H1 (cell line): ENCODE data around the gene MAPK8IP2. TPM values are rescaled to one million over a fixed set of nuclear protein-coding genes. Genes with fewer than 3 reads are reported as not detected.

Experiments used
- CTCF ChIA-PET: fragments of 300-600 bp; sonication (Branson Sonifier 250); formaldehyde crosslinking; loops from one replicate; lab custom pipeline; 2021; ENCODE audit not compliant: partially characterized antibody; lab: Charles Lee
- POLR2A ChIA-PET: fragments of 300-600 bp; sonication (Branson Sonifier 250); formaldehyde crosslinking; loops from one replicate; lab custom pipeline; 2021; ENCODE audit warnings: inconsistent platforms; ENCODE audit not compliant: partially characterized antibody; lab: Charles Lee
- DNase-seq, 2 experiments: peaks; one replicate each; pipeline versions ENCODE4 v3.0.0 to v3.0.0-alpha.2; 2010 to 2022; ENCODE audit warnings: low spot score in 2 of 2, low read depth in 1 of 2, mixed read lengths in 1 of 2
- FAIRE-seq: peaks from 2 replicates; lab custom pipeline; 2011; peaks lifted over from hg19 to GRCh38; lab: Jason Lieb, UNC
- H2AFZ ChIP-seq: 2 replicates; pipeline ENCODE4 v1.8.1; 2012; ENCODE audit warnings: low read length, inconsistent platforms
- H2AK5ac ChIP-seq: 2 replicates; pipeline ENCODE4 v1.6.1; 2013; ENCODE audit warnings: low read depth, low read length
- H2BK120ac ChIP-seq: replicated peaks from 2 replicates; pipeline ENCODE3; 2013; ENCODE audit warnings: low read depth, low read length, inconsistent platforms
- H2BK12ac ChIP-seq: 2 replicates; pipeline ENCODE4 v1.6.1; 2013; ENCODE audit warnings: low read depth, low read length
- H2BK15ac ChIP-seq: 2 replicates; pipeline ENCODE4 v1.6.1; 2013; ENCODE audit warnings: low read length
- H2BK20ac ChIP-seq: 2 replicates; pipeline ENCODE4 v1.6.1; 2013; ENCODE audit warnings: low read length
- H2BK5ac ChIP-seq: 2 replicates; pipeline ENCODE4 v1.6.1; 2013; ENCODE audit warnings: low read depth, low read length
- H3K14ac ChIP-seq: 2 replicates; pipeline ENCODE4 v1.6.1; 2013; ENCODE audit warnings: inconsistent platforms; ENCODE audit not compliant: insufficient read length
- H3K18ac ChIP-seq: 2 replicates; pipeline ENCODE4 v1.6.1; 2013; ENCODE audit warnings: low read length; ENCODE audit errors: extremely low read depth
- H3K23ac ChIP-seq: 2 replicates; pipeline ENCODE4 v1.6.1; 2013; ENCODE audit warnings: inconsistent platforms; ENCODE audit not compliant: insufficient read length
- H3K23me2 ChIP-seq: 2 replicates; pipeline ENCODE4 v1.6.1; 2013; ENCODE audit warnings: low read depth, low read length
- H3K27ac ChIP-seq: 2 replicates; pipeline ENCODE4 v1.6.1; 2011; ENCODE audit warnings: low read depth, low read length, inconsistent platforms
- H3K27me3 ChIP-seq, 4 experiments: replicated peaks in 1 of 4; 1 replicate in 1 of 4; 2 replicates in 3 of 4; pipeline versions ENCODE4 v1.6.1 to v1.8.1; 2011 to 2013; ENCODE audit warnings: low read length in 3 of 4, mild to moderate bottlenecking in 3 of 4, inconsistent platforms in 2 of 4, mixed read lengths in 2 of 4, moderate library complexity in 1 of 4; ENCODE audit not compliant: control insufficient read depth in 3 of 4, insufficient read depth in 3 of 4; ENCODE audit errors: extremely low read depth in 1 of 4
- H3K36me3 ChIP-seq, 4 experiments: 2 replicates each; pipeline versions ENCODE4 v1.6.1 to v1.8.1; 2011 to 2013; ENCODE audit warnings: mild to moderate bottlenecking in 4 of 4, low read length in 3 of 4, moderate library complexity in 2 of 4, control low read depth in 1 of 4, inconsistent platforms in 1 of 4; ENCODE audit not compliant: insufficient read depth in 4 of 4, control insufficient read depth in 2 of 4
- H3K4ac ChIP-seq: replicated peaks from 2 replicates; pipeline ENCODE3; 2013; ENCODE audit warnings: low read length, low read depth, mixed read lengths, inconsistent platforms; ENCODE audit not compliant: insufficient read length
- H3K4me1 ChIP-seq, 4 experiments: replicated peaks in 1 of 4; 1 replicate in 1 of 4; 2 replicates in 3 of 4; pipeline versions ENCODE4 v1.6.1 to v1.8.1; 2011 to 2013; ENCODE audit warnings: low read length in 3 of 4, inconsistent platforms in 2 of 4, mixed read lengths in 1 of 4; ENCODE audit not compliant: insufficient read depth in 4 of 4, control insufficient read depth in 3 of 4
- H3K4me2 ChIP-seq, 2 experiments: 2 replicates each; pipeline versions ENCODE4 v1.6.1 to v1.8.1; 2011 to 2013; ENCODE audit warnings: low read depth in 2 of 2, low read length in 2 of 2, control low read depth in 1 of 2, inconsistent platforms in 1 of 2, mild to moderate bottlenecking in 1 of 2; ENCODE audit not compliant: insufficient read depth in 1 of 2
- H3K4me3 ChIP-seq, 4 experiments: fragments of 200-600, 300-600 bp in 1 of 4; sonication (generic), shearing (Covaris generic), sonication (Bioruptor Twin) in 1 of 4; 2 replicates each; pipeline versions ENCODE4 v1.5.1 to v1.8.1; 2011 to 2016; ENCODE audit warnings: low read length in 4 of 4, low read depth in 3 of 4, control low read depth in 2 of 4, inconsistent platforms in 2 of 4, mild to moderate bottlenecking in 2 of 4, mixed read lengths in 1 of 4, moderate library complexity in 1 of 4; ENCODE audit not compliant: insufficient read depth in 2 of 4; ENCODE audit errors: extremely low read depth in 1 of 4
- H3K56ac ChIP-seq: replicated peaks from 2 replicates; pipeline ENCODE3; 2013; ENCODE audit warnings: low read depth, mild to moderate bottlenecking, mixed read lengths, low read length, inconsistent platforms; ENCODE audit not compliant: insufficient read length
- H3K79me1 ChIP-seq: 2 replicates; pipeline ENCODE4 v1.6.1; 2013; ENCODE audit warnings: low read depth, low read length, control low read depth
- H3K79me2 ChIP-seq, 2 experiments: 2 replicates each; pipeline versions ENCODE4 v1.6.1 to v1.8.1; 2012 to 2013; ENCODE audit warnings: low read length in 2 of 2, mild to moderate bottlenecking in 2 of 2, inconsistent platforms in 1 of 2; ENCODE audit not compliant: insufficient read depth in 2 of 2, control insufficient read depth in 1 of 2
- H3K9ac ChIP-seq, 4 experiments: replicated peaks in 1 of 4; 1 replicate in 1 of 4; 2 replicates in 3 of 4; pipeline versions ENCODE4 v1.6.1 to v1.8.1; 2011 to 2013; ENCODE audit warnings: low read depth in 3 of 4, low read length in 3 of 4, control low read depth in 2 of 4, mild to moderate bottlenecking in 2 of 4, moderate library complexity in 2 of 4, inconsistent platforms in 1 of 4; ENCODE audit errors: extremely low read depth in 1 of 4
- H3K9me3 ChIP-seq, 2 experiments: 2 replicates each; pipeline versions ENCODE4 v1.6.1 to v1.8.1; 2012 to 2013; ENCODE audit warnings: mild to moderate bottlenecking in 2 of 2, moderate library complexity in 2 of 2, control low read depth in 1 of 2, inconsistent platforms in 1 of 2, low read depth in 1 of 2, low read length in 1 of 2, mixed read lengths in 1 of 2; ENCODE audit not compliant: insufficient read depth in 2 of 2
- H4K20me1 ChIP-seq, 2 experiments: replicated peaks in 1 of 2; 2 replicates each; pipeline versions ENCODE3 to v1.8.1; 2011 to 2013; ENCODE audit warnings: inconsistent platforms in 2 of 2, low read length in 2 of 2, mild to moderate bottlenecking in 1 of 2; ENCODE audit not compliant: insufficient read depth in 2 of 2, control insufficient read depth in 1 of 2
- H4K5ac ChIP-seq: 2 replicates; pipeline ENCODE4 v1.6.1; 2013; ENCODE audit warnings: low read length, low read depth, mixed read lengths, inconsistent platforms; ENCODE audit not compliant: insufficient read length
- H4K8ac ChIP-seq: 2 replicates; pipeline ENCODE4 v1.8.0; 2013; ENCODE audit warnings: mild to moderate bottlenecking, moderate library complexity, low read length, inconsistent platforms; ENCODE audit not compliant: insufficient read depth; ENCODE audit errors: extremely low read depth
- H4K91ac ChIP-seq: replicated peaks from 2 replicates; pipeline ENCODE3; 2013; ENCODE audit warnings: low read length, mixed read lengths, inconsistent platforms; ENCODE audit not compliant: insufficient read length
- CHD1 ChIP-seq: IDR thresholded peaks from 2 replicates; pipeline ENCODE4 v1.6.1; 2012; ENCODE audit warnings: low read depth, low read length, improper control_type of control experiment
- E2F6 ChIP-seq: IDR thresholded peaks from 2 replicates; pipeline ENCODE4 v1.6.1; 2012; ENCODE audit warnings: inconsistent platforms
- EP300 ChIP-seq, 2 experiments: IDR thresholded peaks; 1 replicate in 1 of 2; 2 replicates in 1 of 2; pipeline ENCODE4 v1.6.1; 2011 to 2012; ENCODE audit warnings: low read depth in 2 of 2, low read length in 2 of 2, mild to moderate bottlenecking in 2 of 2, borderline replicate concordance in 1 of 2, inconsistent platforms in 1 of 2, moderate library complexity in 1 of 2
- FOSL1 ChIP-seq: IDR thresholded peaks from 2 replicates; pipeline ENCODE4 v1.6.1; 2011; ENCODE audit warnings: mild to moderate bottlenecking, low read depth, low read length, moderate library complexity; ENCODE audit not compliant: insufficient read depth
- HDAC6 ChIP-seq: IDR thresholded peaks from one replicate; pipeline ENCODE4 v1.7.1; 2012; ENCODE audit warnings: low read depth, mild to moderate bottlenecking, inconsistent platforms, low read length, moderate library complexity
- RFX5 ChIP-seq: IDR thresholded peaks from 2 replicates; pipeline ENCODE4 v1.6.1; 2011; ENCODE audit warnings: low read depth, low read length, improper control_type of control experiment, borderline replicate concordance
- RXRA ChIP-seq: IDR thresholded peaks from 2 replicates; pipeline ENCODE4 v1.6.1; 2011; ENCODE audit warnings: low read depth, mild to moderate bottlenecking, low read length, moderate library complexity; ENCODE audit not compliant: insufficient read depth
- TBP ChIP-seq: IDR thresholded peaks from 2 replicates; pipeline ENCODE4 v1.6.1; 2011; ENCODE audit warnings: low read depth, low read length, improper control_type of control experiment
- YY1 ChIP-seq: IDR thresholded peaks from 2 replicates; pipeline ENCODE4 v1.6.1; 2011; ENCODE audit warnings: low read depth, mild to moderate bottlenecking, low read length
- WGBS, 2 experiments: shearing (Covaris generic) in 1 of 2; methylation state at CpG; one replicate each; pipeline versions ENCODE4 v1.1.6 to v1.1.7; 2013 to 2015; ENCODE audit warnings: low lambda C conversion rate in 2 of 2, mixed read lengths in 2 of 2, inconsistent platforms in 1 of 2, low coverage in 1 of 2, missing lambda C conversion rate in 1 of 2; ENCODE audit not compliant: insufficient replicate concordance in 2 of 2, insufficient coverage in 1 of 2, insufficient read length in 1 of 2; ENCODE audit errors: extremely low coverage in 1 of 2, missing lambda C conversion rate in 1 of 2; 5-methylcytosine and 5-hydroxymethylcytosine counted together
- polyA plus RNA-seq, 7 experiments: library from polyadenylated mRNA; depleted of rRNA in 3 of 7; stranded (reverse) in 5 of 7; unstranded in 2 of 7; fragments of >200 nt in 5 of 7; fragments of 200-250 nt in 2 of 7; gene quantifications; 1 replicate in 5 of 7; 2 replicates in 1 of 7; 4 replicates in 1 of 7; pipeline versions ENCODE4 v1.2.1 to v1.2.3, GENCODE V29; 2011 to 2013; ENCODE audit warnings: missing spikeins in 2 of 7, mixed read lengths in 2 of 7
- total RNA-seq: library from RNA; stranded (reverse); fragmentation: NEBNext Ultra II Directional; extraction: Animal tissue kit (Norgen Biotek cat#: 25700); gene quantifications from 2 replicates; pipeline ENCODE4 v1.2.1, GENCODE V29; 2021

The MAPK8IP2 gene
- total and polyA plus RNA-seq, 2 of the 8 experiments (the other 6 are each of a cell fraction or from before 2014, with no cell fraction given), result 1.5 to 5.5 TPM

DNA sequence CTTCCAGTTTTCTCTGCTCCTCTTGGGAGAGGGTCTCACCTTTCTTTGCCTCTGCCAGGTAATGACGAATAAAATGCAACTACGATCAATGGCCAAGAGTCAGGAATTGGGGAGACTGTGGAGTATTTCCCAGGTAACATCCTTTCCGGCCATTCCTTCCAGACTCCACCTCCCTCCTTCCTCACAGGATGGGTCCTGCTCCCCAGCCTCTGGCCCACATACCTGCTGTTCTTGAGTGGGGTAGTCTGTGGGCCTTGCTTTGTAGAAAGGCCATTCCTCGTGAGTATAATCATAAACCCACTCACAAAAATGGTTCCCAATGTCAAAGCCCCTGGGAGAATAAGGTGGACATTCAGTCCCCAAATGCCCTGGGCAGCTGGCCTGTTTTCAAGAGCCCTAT lies 20.8 kb upstream of the MAPK8IP2 start:
- H4K5ac ChIP-seq, result no peak overlapping the region
- H3K79me1 ChIP-seq, result peaks cover 7% of the 10 kb centered on the region; the same call in 1 of the 2 replicates
- H2BK120ac ChIP-seq, result no peak overlapping the region
- H3K23ac ChIP-seq, result no peak overlapping the region
- no peak for FAIRE-seq
- H2BK20ac ChIP-seq, result no peak overlapping the region
- H3K23me2 ChIP-seq, result peaks cover 10% of the 10 kb centered on the region; the same call in 1 of the 2 replicates
- H3K27me3 ChIP-seq, result no peaks in the 10 kb centered on the region
- peaks cover 4 to 13% (median 6%) of the 10 kb centered on the region in 4 experiments for H3K4me1 ChIP-seq
- CTCF ChIA-PET, result interaction anchor here (2.1 to 4.5 kb wide), 2 partner anchors 32 to 120 kb away, joined by 9 to 23 read pairs; no protein-coding TSS in a partner anchor
- POLR2A ChIA-PET, result interaction anchor here (1.3 to 1.6 kb wide), 2 partner anchors 10 to 32 kb away, joined by 4 to 8 read pairs; no protein-coding TSS in a partner anchor
- TF ChIP-seq EP300 (IDR thresholded peaks at IDR 0.05; ENCODE audit: borderline replicate concordance in 1 of 2, low read depth in 2 of 2, low read length in 2 of 2) (no peak), TBP (no peak), YY1 (no peak), RXRA (no peak), RFX5 (no peak), E2F6 (no peak), FOSL1 (no peak), HDAC6 (no peak), CHD1 (no peak)
- no peak overlapping the region for H4K8ac ChIP-seq
- peaks cover 3% of the 10 kb centered on the region in 2 experiments for H4K20me1 ChIP-seq
- peaks cover 0 to 7% of the 10 kb centered on the region in 2 experiments; a peak in 1 of 4 replicates for H3K79me2 ChIP-seq
- no peak overlapping the region for H2AFZ ChIP-seq
- H3K9me3 ChIP-seq, result no peaks in the 10 kb centered on the region
- H3K9ac ChIP-seq, result no peak overlapping the region
- H3K36me3 ChIP-seq, result peaks cover 0 to 13% (median 4%) of the 10 kb centered on the region in 4 experiments; a peak in 5 of 8 replicates
- H3K56ac ChIP-seq, result no peak overlapping the region
- H3K4ac ChIP-seq, result no peak overlapping the region
- H4K91ac ChIP-seq, result no peak overlapping the region
- no peak overlapping the region for H3K4me3 ChIP-seq
- no peak overlapping the region for H2BK5ac ChIP-seq
- H2BK12ac ChIP-seq, result no peak overlapping the region
- H2AK5ac ChIP-seq, result no peak overlapping the region
- H3K14ac ChIP-seq, result no peak overlapping the region
- H3K4me2 ChIP-seq, result no peak overlapping the region
- WGBS, 2 experiments, result 87% methylated on average over 4 of the region's 4 CpGs; no CpG with 5 or more reads in 1 of the 2 experiments
- no peak overlapping the region for H3K27ac ChIP-seq
- H3K18ac ChIP-seq, result no peak overlapping the region
- H2BK15ac ChIP-seq, result no peak overlapping the region
- no peak for DNase-seq
